NT2/D1 (cell line): ENCODE results near the gene ARF5.
"Not testable (repeated sequence)": the region's sequence is repeated elsewhere in the genome, so short reads cannot be mapped to it uniquely, and the experiment has no call there.

ENCODE experiments used
- DNase-seq: peaks from one replicate; pipeline ENCODE4 v3.0.0-alpha.2; 2011; ENCODE audit warnings: low read depth, low spot score
- H3K27me3 ChIP-seq: 2 replicates; pipeline ENCODE4 v1.6.0; 2011; ENCODE audit warnings: mild to moderate bottlenecking; ENCODE audit not compliant: insufficient read length, insufficient read depth
- H3K36me3 ChIP-seq: 2 replicates; pipeline ENCODE4 v1.6.1; 2011; ENCODE audit warnings: mild to moderate bottlenecking, low read length, mixed read lengths; ENCODE audit not compliant: insufficient read depth, insufficient read length
- H3K4me1 ChIP-seq: 2 replicates; pipeline ENCODE4 v1.5.1; 2011; ENCODE audit not compliant: insufficient read depth, insufficient read length
- H3K4me3 ChIP-seq: 2 replicates; pipeline ENCODE4 v1.5.1; 2011; ENCODE audit warnings: low read depth; ENCODE audit not compliant: insufficient read length
- H3K9ac ChIP-seq: 2 replicates; pipeline ENCODE4 v1.6.0; 2011; ENCODE audit warnings: low read depth; ENCODE audit not compliant: insufficient read length
- H3K9me3 ChIP-seq: 2 replicates; pipeline ENCODE4 v1.5.1; 2011; ENCODE audit warnings: mild to moderate bottlenecking, low read length; ENCODE audit not compliant: insufficient read depth
- SUZ12 ChIP-seq: IDR thresholded peaks from 2 replicates; pipeline ENCODE4 v1.6.1; 2011; ENCODE audit not compliant: insufficient read length, insufficient read depth; ENCODE audit errors: extremely low read depth
- YY1 ChIP-seq: IDR thresholded peaks from 2 replicates; pipeline ENCODE4 v1.6.1; 2011; ENCODE audit not compliant: insufficient read length, insufficient read depth
- ZNF274 ChIP-seq: IDR thresholded peaks from 2 replicates; pipeline ENCODE4 v1.6.1; 2011; ENCODE audit warnings: mild to moderate bottlenecking, low read depth, low read length

ARF5 gene

DNA sequence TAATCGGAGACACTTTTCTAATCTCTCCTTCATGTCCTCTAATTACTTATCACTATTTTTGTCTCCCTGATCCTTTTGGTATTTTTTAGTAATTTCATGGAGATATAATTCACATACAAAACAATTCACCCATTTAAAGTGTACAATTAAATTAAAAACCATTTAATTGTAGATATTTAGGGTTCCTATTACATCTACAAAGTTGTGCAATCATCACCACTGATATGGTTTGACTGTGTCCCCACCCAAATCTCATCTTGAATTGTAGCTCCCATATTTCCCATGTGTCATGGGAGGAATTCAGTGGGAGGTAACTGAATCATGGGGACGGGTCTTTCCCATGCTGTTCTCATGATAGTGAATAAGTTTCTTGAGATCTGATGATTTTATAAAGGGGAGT is 31.8 kb upstream of the ARF5 start:
- Histone ChIP-seq H3K9me3 (no peaks in the 10 kb centered on the region), H3K4me3 (no peak overlapping the region), H3K9ac (no peak overlapping the region), H3K36me3 (no peaks in the 10 kb centered on the region), H3K4me1 (no peaks in the 10 kb centered on the region), H3K27me3 (peaks cover 2% of the 10 kb centered on the region)
- DNase-seq: no peak
- TF ChIP-seq ZNF274 (no peak), SUZ12 (no peak), YY1 (no peak)

DNA sequence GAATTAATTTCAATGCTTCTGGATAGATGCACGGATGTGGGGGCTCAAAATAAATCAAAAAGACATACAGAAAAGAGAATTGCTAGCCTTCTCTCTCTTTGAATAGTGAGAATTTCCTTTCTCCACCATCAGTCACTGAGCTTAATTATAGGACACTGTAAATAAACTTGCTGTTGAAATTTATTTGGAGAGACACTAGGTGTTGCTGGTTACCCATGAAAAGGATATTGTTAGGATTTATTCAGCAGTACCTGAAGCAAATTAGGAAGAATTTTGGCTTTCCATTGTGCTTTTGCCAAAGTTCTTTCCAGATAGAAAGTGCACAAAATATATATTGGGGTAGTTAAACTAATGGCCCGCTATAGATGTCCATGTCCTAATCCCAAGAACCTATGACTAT is 30.4 kb upstream of the ARF5 start:
- no peak for TF ChIP-seq ZNF274
- TF ChIP-seq YY1: no peak
- TF ChIP-seq SUZ12: no peak
- H3K4me3 ChIP-seq: no peak overlapping the region
- H3K9ac ChIP-seq: no peak overlapping the region
- H3K27me3 ChIP-seq: peaks cover 2% of the 10 kb centered on the region
- no peak for DNase-seq
- H3K4me1 ChIP-seq: no peaks in the 10 kb centered on the region
- H3K9me3 ChIP-seq: no peaks in the 10 kb centered on the region
- H3K36me3 ChIP-seq: no peaks in the 10 kb centered on the region

DNA sequence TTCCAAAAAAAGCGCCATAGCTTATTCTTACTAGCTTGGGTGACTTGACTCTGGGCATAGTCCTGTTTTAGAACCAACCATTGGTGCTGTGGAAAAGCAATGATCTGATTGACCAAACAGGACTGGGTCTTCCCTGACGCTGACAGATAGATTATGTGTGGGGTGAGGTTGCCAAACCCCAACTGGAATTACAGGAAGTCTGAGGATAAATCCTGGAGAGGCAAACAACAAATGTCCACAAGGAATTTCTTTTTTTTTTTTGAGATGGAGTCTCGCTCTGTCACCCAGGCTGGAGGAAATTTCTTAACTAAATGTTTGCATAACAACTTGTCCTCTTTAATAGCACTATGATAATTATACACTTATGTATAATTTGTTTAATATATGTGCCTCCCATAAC is 22.0 kb upstream of the ARF5 start:
- DNase-seq: no peak
- Histone ChIP-seq H3K27me3 (no peaks in the 10 kb centered on the region), H3K4me3 (no peak overlapping the region), H3K9ac (no peak overlapping the region), H3K36me3 (no peaks in the 10 kb centered on the region), H3K9me3 (0 out of 2 replicates have a peak, but pooled peaks cover 3% of the 10 kb centered on the region), H3K4me1 (no peaks in the 10 kb centered on the region)
- no peak for TF ChIP-seq YY1
- no peak for TF ChIP-seq SUZ12
- no peak for TF ChIP-seq ZNF274

DNA sequence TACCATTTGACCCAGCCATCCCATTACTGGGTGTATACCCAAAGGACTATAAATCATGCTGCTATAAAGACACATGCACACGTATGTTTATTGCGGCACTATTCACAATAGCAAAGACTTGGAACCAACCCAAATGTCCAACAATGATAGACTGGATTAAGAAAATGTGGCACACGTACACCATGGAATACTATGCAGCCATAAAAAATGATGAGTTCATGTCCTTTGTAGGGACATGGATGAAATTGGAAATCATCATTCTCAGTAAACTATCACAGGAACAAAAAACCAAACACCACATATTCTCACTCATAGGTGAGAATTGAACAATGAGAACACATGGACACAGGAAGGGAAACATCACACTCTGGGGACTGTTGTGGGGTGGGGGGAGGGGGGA is 20.2 kb upstream of the ARF5 start:
- not testable (repeated sequence) for H3K4me3 ChIP-seq, H3K27me3 ChIP-seq, DNase-seq, H3K36me3 ChIP-seq, H3K9me3 ChIP-seq, H3K9ac ChIP-seq, H3K4me1 ChIP-seq

DNA sequence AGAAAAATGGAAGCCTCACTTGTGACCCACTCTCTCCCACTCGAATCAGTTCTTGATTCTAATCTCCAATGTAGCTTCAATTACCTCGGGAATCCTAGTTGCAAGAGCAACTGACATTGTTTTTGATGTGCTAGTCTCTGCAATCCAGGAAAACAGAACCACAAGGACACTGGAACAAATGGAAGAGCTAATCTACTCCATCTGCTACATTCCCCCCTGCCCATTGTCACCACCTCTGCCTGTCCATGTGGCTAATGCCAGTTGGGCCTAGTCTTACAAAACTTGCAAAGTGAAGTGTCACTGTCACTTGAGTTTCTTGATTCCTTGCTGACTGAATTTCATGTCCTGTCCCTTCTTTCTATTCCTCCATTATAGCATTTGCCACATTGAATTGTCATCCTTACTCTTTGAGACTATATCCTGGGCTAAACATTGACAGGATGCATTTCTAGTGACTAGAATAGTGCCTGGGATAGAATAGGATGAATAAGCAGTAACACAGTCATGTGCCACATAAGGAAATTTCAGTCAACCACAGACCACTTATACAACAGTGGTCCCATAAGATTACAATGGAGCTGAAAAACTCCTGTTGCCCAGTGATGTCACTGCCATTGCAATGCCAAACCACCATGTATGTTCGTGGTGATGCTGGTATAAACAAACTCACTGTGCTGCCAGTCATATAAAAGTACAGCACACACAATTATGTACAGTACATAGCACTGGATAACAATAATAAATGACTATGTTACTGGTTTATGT is 16.3 kb upstream of the ARF5 start:
- no peak for DNase-seq
- H3K9ac ChIP-seq: no peak overlapping the region
- no peaks in the 10 kb centered on the region for H3K27me3 ChIP-seq
- no peaks in the 10 kb centered on the region for H3K36me3 ChIP-seq
- no peak overlapping the region for H3K4me3 ChIP-seq
- H3K4me1 ChIP-seq: no peaks in the 10 kb centered on the region
- no peak for TF ChIP-seq ZNF274
- TF ChIP-seq YY1: no peak
- no peak for TF ChIP-seq SUZ12
- H3K9me3 ChIP-seq: no peaks in the 10 kb centered on the region

DNA sequence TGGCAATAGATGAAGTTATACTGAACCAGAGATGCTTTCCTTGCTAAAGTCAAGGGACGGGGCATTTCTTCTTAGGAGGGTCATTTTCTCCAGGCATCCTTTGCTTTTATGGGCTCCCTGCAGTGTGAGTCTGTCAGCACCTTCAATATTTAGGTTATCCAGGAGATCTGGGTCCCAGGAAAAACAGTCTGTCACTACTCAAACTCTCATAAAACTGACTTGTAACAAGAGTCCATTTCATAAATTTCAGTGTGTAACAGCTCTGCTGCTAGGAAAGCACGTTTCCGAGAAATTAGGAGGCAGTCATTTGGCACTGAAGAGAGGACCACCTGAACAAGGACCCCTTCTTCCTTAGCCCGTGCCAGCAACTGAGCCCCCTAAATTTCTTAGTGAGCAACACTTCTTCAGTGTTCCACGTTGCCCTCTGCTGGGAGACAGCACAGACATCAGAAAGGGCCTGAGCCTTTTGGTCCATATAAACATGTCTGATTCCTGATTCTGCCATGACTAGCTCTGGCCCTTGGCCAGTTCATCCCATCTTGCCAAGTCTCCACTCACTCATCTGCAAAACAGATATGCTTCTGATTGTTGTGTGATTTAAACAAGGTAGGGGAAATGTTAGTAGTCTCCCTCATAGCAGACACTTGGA is 10.1 kb upstream of the ARF5 start:
- Histone ChIP-seq H3K27me3 (no peaks in the 10 kb centered on the region), H3K9ac (no peak overlapping the region), H3K4me1 (peaks cover 3% of the 10 kb centered on the region), H3K36me3 (peaks cover 34% of the 10 kb centered on the region), H3K9me3 (no peaks in the 10 kb centered on the region), H3K4me3 (no peak overlapping the region)
- no peak for DNase-seq
- TF ChIP-seq YY1: no peak
- no peak for TF ChIP-seq ZNF274
- no peak for TF ChIP-seq SUZ12

DNA sequence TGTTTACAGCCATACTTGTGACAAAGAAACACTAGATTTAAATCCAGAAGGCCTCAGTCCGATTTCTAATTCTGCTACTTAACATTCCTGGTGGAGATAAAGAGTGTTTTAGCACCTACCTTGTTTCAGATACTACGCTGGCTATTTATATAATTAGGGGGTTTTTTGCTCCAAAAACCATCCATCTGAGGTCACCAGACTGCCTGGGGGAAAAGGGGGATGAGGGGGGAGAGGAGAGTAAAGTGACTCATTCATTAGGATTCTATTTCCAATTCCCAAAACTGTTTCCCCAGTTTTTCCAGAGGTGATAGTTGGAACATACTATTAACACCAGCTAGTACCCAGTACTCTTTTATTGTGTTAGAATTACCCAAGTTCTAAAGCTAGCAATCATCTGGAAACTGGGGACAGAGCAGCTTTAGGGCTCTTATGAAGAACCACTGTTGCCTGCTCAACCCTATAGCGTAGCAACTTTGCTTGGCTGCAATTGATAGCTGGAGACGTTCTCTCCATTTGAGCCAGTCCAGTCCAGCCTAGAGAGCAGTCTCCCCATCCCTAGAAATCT is 9.4 kb upstream of the ARF5 start:
- Histone ChIP-seq H3K4me1 (peaks cover 3% of the 10 kb centered on the region), H3K9ac (no peak overlapping the region), H3K36me3 (peaks cover 41% of the 10 kb centered on the region), H3K27me3 (no peaks in the 10 kb centered on the region), H3K9me3 (no peaks in the 10 kb centered on the region), H3K4me3 (no peak overlapping the region)
- no peak for DNase-seq
- no peak for TF ChIP-seq ZNF274
